Measurements from ENCODE around the gene PLEKHG4B.

The PLEKHG4B gene

GRCh38 chr5:172421-172820 is 80.5 kb downstream of the PLEKHG4B start:
- no peak for FAIRE-seq
- DNase-seq (ENCODE audit: insufficient read length, low spot score): no peak
- TF ChIP-seq SPI1 (IDR thresholded peaks at IDR 0.05; ENCODE audit: low read depth, low read length): no peak
- TF ChIP-seq PAX5 (IDR thresholded peaks at IDR 0.05; ENCODE audit: insufficient read depth, low read length, severe bottlenecking): no peak
- no peak for TF ChIP-seq POLR2AphosphoS5 (IDR thresholded peaks at IDR 0.05; ENCODE audit: low read depth, low read length)
- no peak for TF ChIP-seq POU2F2 (IDR thresholded peaks at IDR 0.05; ENCODE audit: low read depth, low read length)
- TF ChIP-seq POLR2A (IDR thresholded peaks at IDR 0.05; ENCODE audit: low read depth, low read length): no peak
- no peak for TF ChIP-seq TAF1 (IDR thresholded peaks at IDR 0.05; ENCODE audit: low read depth, low read length)

GRCh38 chr5:172841-173251 is 80.9 kb downstream of the PLEKHG4B start:
- TF ChIP-seq POLR2AphosphoS5 (IDR thresholded peaks at IDR 0.05; ENCODE audit: low read depth, low read length) (no peak), POU2F2 (IDR thresholded peaks at IDR 0.05; ENCODE audit: low read depth, low read length) (no peak), TAF1 (IDR thresholded peaks at IDR 0.05; ENCODE audit: low read depth, low read length) (no peak), SPI1 (IDR thresholded peaks at IDR 0.05; ENCODE audit: low read depth, low read length) (no peak), POLR2A (IDR thresholded peaks at IDR 0.05; ENCODE audit: low read depth, low read length) (no peak), PAX5 (IDR thresholded peaks at IDR 0.05; ENCODE audit: insufficient read depth, low read length, severe bottlenecking) (no peak)
- FAIRE-seq: no peak
- no peak for DNase-seq (ENCODE audit: insufficient read length, low spot score)

GRCh38 chr5:173392-174290 is 81.7 kb downstream of the PLEKHG4B start:
- no peak for DNase-seq (ENCODE audit: insufficient read length, low spot score)
- TF ChIP-seq SPI1 (IDR thresholded peaks at IDR 0.05; ENCODE audit: low read depth, low read length): no peak
- FAIRE-seq: no peak

GRCh38 chr5:174291-174600 is 82.3 kb downstream of the PLEKHG4B start:
- DNase-seq (ENCODE audit: insufficient read length, low spot score) (no peak), FAIRE-seq (no peak)
- TF ChIP-seq POU2F2 (IDR thresholded peaks at IDR 0.05; ENCODE audit: low read depth, low read length): no peak
- TF ChIP-seq PAX5 (IDR thresholded peaks at IDR 0.05; ENCODE audit: insufficient read depth, low read length, severe bottlenecking): no peak
- TF ChIP-seq POLR2A (IDR thresholded peaks at IDR 0.05; ENCODE audit: low read depth, low read length): no peak
- no peak for TF ChIP-seq SPI1 (IDR thresholded peaks at IDR 0.05; ENCODE audit: low read depth, low read length)
- TF ChIP-seq POLR2AphosphoS5 (IDR thresholded peaks at IDR 0.05; ENCODE audit: low read depth, low read length): no peak
- no peak for TF ChIP-seq TAF1 (IDR thresholded peaks at IDR 0.05; ENCODE audit: low read depth, low read length)

- TF ChIP-seq POU2F2 (IDR thresholded peaks at IDR 0.05; ENCODE audit: low read depth, low read length): no peak
- no peak for TF ChIP-seq PAX5 (IDR thresholded peaks at IDR 0.05; ENCODE audit: insufficient read depth, low read length, severe bottlenecking)
- no peak for TF ChIP-seq TAF1 (IDR thresholded peaks at IDR 0.05; ENCODE audit: low read depth, low read length)
- no peak for TF ChIP-seq POLR2AphosphoS5 (IDR thresholded peaks at IDR 0.05; ENCODE audit: low read depth, low read length)
- no peak for TF ChIP-seq POLR2A (IDR thresholded peaks at IDR 0.05; ENCODE audit: low read depth, low read length)
- TF ChIP-seq SPI1 (IDR thresholded peaks at IDR 0.05; ENCODE audit: low read depth, low read length): no peak
- DNase-seq (ENCODE audit: insufficient read length, low spot score) (no peak), FAIRE-seq (no peak)
These were observed 83.0 kb downstream of the PLEKHG4B start for GRCh38 chr5:174876-175465.

GRCh38 chr5:176296-176823 is 84.4 kb downstream of the PLEKHG4B start:
- no peak for FAIRE-seq
- TF ChIP-seq POLR2AphosphoS5 (IDR thresholded peaks at IDR 0.05; ENCODE audit: low read depth, low read length): no peak
- no peak for TF ChIP-seq POU2F2 (IDR thresholded peaks at IDR 0.05; ENCODE audit: low read depth, low read length)
- TF ChIP-seq SPI1 (IDR thresholded peaks at IDR 0.05; ENCODE audit: low read depth, low read length): no peak
- no peak for TF ChIP-seq POLR2A (IDR thresholded peaks at IDR 0.05; ENCODE audit: low read depth, low read length)
- TF ChIP-seq PAX5 (IDR thresholded peaks at IDR 0.05; ENCODE audit: insufficient read depth, low read length, severe bottlenecking): no peak
- no peak for TF ChIP-seq TAF1 (IDR thresholded peaks at IDR 0.05; ENCODE audit: low read depth, low read length)

GRCh38 chr5:178110-178509 is 86.1 kb downstream of the PLEKHG4B start:
- FAIRE-seq: no peak
- no peak for TF ChIP-seq POLR2A (IDR thresholded peaks at IDR 0.05; ENCODE audit: low read depth, low read length)
- no peak for TF ChIP-seq SPI1 (IDR thresholded peaks at IDR 0.05; ENCODE audit: low read depth, low read length)
- no peak for TF ChIP-seq PAX5 (IDR thresholded peaks at IDR 0.05; ENCODE audit: insufficient read depth, low read length, severe bottlenecking)
- TF ChIP-seq TAF1 (IDR thresholded peaks at IDR 0.05; ENCODE audit: low read depth, low read length): no peak
- TF ChIP-seq POU2F2 (IDR thresholded peaks at IDR 0.05; ENCODE audit: low read depth, low read length): no peak
- no peak for TF ChIP-seq POLR2AphosphoS5 (IDR thresholded peaks at IDR 0.05; ENCODE audit: low read depth, low read length)
- DNase-seq (ENCODE audit: insufficient read length, low spot score): no peak

More at GRCh38 chr5:176296-176823, 84.4 kb downstream of the PLEKHG4B start:
- no peak for DNase-seq (ENCODE audit: insufficient read length, low spot score)

- FAIRE-seq (no peak), DNase-seq (ENCODE audit: insufficient read length, low spot score) (no peak)
- no peak for TF ChIP-seq TAF1 (IDR thresholded peaks at IDR 0.05; ENCODE audit: low read depth, low read length)
- no peak for TF ChIP-seq POU2F2 (IDR thresholded peaks at IDR 0.05; ENCODE audit: low read depth, low read length)
- TF ChIP-seq POLR2A (IDR thresholded peaks at IDR 0.05; ENCODE audit: low read depth, low read length): no peak
- no peak for TF ChIP-seq POLR2AphosphoS5 (IDR thresholded peaks at IDR 0.05; ENCODE audit: low read depth, low read length)
- no peak for TF ChIP-seq SPI1 (IDR thresholded peaks at IDR 0.05; ENCODE audit: low read depth, low read length)
- TF ChIP-seq PAX5 (IDR thresholded peaks at IDR 0.05; ENCODE audit: insufficient read depth, low read length, severe bottlenecking): no peak
These were observed 87.4 kb downstream of the PLEKHG4B start for GRCh38 chr5:179401-179800.

GRCh38 chr5:180286-180918 is 88.4 kb downstream of the PLEKHG4B start:
- FAIRE-seq (no peak), DNase-seq (ENCODE audit: insufficient read length, low spot score) (no peak)

More at GRCh38 chr5:180286-180918, 88.4 kb downstream of the PLEKHG4B start:
- TF ChIP-seq SPI1 (IDR thresholded peaks at IDR 0.05; ENCODE audit: low read depth, low read length) (no peak), POLR2AphosphoS5 (IDR thresholded peaks at IDR 0.05; ENCODE audit: low read depth, low read length) (no peak), TAF1 (IDR thresholded peaks at IDR 0.05; ENCODE audit: low read depth, low read length) (no peak), PAX5 (IDR thresholded peaks at IDR 0.05; ENCODE audit: insufficient read depth, low read length, severe bottlenecking) (no peak), POU2F2 (IDR thresholded peaks at IDR 0.05; ENCODE audit: low read depth, low read length) (no peak)
